ENCODE results near the gene GABARAPL2.

Gene GABARAPL2

DNA sequence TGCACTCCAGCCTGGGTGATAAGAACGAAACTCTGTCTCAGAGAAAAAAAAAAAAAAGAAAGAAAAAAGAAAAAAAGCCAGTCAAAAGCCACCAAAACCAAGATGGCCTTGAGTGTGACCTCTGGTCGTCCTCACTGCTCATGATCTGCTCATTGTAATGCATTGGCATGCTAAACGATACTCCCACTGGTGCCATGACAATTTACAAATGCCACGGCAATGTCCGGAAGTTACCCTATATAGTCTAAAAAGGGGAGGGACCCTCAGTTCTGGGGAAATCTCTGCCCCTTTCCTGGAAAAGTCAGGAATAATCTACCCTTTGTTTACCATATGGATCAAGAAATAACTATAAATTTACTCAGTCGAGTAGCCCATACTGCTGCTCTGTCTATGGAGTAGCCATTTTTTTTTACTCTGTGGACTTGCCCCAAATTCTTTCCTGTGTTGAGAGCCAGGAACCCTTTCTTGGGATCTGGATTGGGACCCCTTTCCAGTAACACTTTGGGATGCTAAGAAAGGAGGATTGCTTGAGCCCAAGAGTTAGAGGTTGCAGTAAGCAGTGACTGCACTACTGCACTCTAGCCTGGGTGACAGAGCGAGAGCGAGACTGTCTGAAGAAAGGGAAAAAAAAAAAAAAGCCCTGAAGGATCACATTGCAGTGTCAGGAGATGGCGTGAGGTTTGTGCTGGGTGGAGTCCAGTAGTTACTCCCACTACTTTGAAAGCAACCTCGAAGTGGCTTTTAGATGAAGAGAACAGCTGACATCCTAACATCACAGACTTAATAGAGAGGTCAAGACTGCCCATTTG lies 6.4 kb upstream of the GABARAPL2 start:
- Mint-ChIP-seq H3K27ac (no peak overlapping the region), H3K4me3 (no peak overlapping the region), H3K4me1 (ENCODE audit: low read depth in 2 of 2) (peaks cover 4 to 8% of the 10 kb centered on the region in 2 donors), H3K9me3 (no peaks in the 10 kb centered on the region), H3K36me3 (ENCODE audit: insufficient read depth) (peaks cover 4% of the 10 kb centered on the region), H3K27me3 (peaks cover 27 to 36% of the 10 kb centered on the region in 2 donors)
- no peak for ATAC-seq (replicated peaks)
- no peak for DNase-seq

DNA sequence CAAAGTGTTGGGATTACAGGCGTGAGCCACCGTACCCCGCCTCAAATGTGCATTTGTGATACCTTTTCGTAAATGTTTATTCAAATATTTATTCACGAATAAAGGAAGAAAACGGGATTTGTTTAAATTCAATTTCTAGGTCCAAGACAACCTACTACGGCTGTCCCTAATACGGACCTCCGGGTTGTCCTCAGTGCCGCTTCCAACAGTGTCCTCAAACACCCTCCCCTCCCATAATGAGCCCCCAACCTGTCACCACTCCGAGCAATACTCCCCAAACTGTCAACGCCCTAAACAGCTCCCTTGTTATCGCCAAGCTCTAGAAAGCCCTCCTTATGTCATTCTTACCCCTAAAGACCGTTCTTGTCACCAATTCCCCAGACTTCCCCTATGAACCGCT lies 539 bp upstream of the GABARAPL2 start:
- Mint-ChIP-seq H3K4me3 (peak overlapping the region; percentile 86 to 89), H3K27ac (peak overlapping the region; percentile 92 to 94), H3K27me3 (peaks cover 19 to 27% of the 10 kb centered on the region in 2 donors), H3K4me1 (ENCODE audit: low read depth in 2 of 2) (peaks cover 20 to 43% of the 10 kb centered on the region in 2 donors), H3K36me3 (ENCODE audit: insufficient read depth) (peaks cover 25% of the 10 kb centered on the region), H3K9me3 (no peaks in the 10 kb centered on the region)
- DNase-seq (no peak), ATAC-seq (replicated peaks) (no peak)

DNA sequence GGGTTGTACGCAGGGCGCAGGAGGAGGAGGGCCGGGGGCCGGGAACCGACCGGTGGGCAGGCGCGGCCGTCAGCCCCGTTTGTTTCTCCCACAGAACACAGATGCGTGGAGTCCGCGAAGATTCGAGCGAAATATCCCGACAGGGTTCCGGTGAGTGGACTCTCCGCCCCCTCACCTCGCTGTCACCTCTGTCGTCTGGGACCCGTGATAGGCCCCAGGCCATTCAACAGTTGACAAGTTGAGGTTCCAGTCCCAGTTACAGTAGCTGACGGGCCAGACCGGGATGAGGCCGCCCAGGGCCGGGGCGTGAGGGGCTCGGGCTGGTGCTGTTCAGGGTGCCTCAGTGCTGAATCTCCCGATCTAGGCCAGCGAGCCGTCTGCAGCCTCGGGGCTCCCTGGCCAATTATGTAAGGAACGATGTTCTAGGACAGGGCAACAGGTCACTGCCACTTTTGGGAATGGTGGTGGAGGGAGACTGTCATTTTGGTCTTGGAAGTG lies 628 bp downstream of the GABARAPL2 start:
- Mint-ChIP-seq H3K9me3 (no peaks in the 10 kb centered on the region), H3K27me3 (peaks cover 19 to 27% of the 10 kb centered on the region in 2 donors), H3K4me3 (peak overlapping the region; percentile 86 to 89), H3K27ac (peak overlapping the region; percentile 92 to 94), H3K4me1 (ENCODE audit: low read depth in 2 of 2) (peaks cover 22 to 43% of the 10 kb centered on the region in 2 donors), H3K36me3 (ENCODE audit: insufficient read depth) (peaks cover 30% of the 10 kb centered on the region)
- peak in 2 of 3 experiments; percentile 18 to 22 for DNase-seq
- peak; percentile 2 for ATAC-seq (replicated peaks)

DNA sequence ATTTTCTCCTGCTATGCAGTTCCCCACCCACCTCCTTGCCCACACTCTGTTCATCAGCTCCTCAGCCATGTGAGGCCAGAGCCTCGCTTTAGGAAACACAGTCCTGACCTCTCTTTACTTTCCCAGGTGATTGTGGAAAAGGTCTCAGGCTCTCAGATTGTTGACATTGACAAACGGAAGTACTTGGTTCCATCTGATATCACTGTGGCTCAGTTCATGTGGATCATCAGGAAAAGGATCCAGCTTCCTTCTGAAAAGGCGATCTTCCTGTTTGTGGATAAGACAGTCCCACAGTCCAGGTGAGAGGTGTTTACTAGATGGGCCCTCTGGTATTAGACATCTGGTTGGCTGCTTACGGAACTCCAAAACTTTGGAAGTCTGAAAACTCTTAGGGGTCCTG lies 1.7 kb downstream of the GABARAPL2 start:
- H3K27ac Mint-ChIP-seq, result peak overlapping the region; percentile 41 to 94
- peaks cover 37% of the 10 kb centered on the region for H3K36me3 Mint-ChIP-seq (ENCODE audit: insufficient read depth)
- peaks cover 25 to 43% of the 10 kb centered on the region in 2 donors for H3K4me1 Mint-ChIP-seq (ENCODE audit: low read depth in 2 of 2)
- DNase-seq, result no peak
- ATAC-seq (replicated peaks), result no peak
- H3K9me3 Mint-ChIP-seq, result no peaks in the 10 kb centered on the region
- H3K27me3 Mint-ChIP-seq, result peaks cover 12 to 17% of the 10 kb centered on the region in 2 donors
- peak overlapping the region; percentile 86 to 89 for H3K4me3 Mint-ChIP-seq

DNA sequence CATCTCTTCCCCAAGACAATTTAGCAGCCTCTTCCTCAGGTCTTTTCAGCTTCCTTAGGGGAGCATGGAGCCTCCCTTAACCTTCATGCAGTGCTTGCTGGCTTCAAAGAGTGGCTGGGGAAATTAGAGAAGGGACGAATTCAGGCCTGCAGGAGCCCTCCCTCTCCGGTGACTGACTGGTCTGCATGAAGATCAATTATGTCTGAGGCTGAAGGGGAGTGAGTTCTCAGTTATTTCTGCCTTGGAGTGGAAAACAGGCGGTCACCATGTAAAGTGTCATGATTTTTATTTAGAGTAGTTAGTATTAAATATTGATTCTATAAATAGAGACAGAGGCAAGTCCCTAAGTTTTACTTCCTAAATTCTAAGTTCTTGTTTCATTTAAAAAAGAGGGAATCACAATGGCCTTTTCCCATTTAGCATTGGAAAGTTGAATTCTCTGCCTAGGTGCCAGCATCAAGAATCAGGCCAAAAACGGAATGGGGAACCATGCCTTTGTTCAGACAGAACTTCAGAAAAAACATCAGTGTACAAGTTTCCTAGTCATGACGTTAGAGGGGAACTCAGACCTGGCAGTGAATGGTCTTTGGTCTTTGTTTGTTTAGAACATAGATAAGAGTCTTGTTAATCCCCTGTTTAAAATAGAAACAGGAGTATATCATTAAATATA lies 4.4 kb downstream of the GABARAPL2 start:
- H3K4me3 Mint-ChIP-seq, result no peak overlapping the region
- no peak for DNase-seq
- H3K27me3 Mint-ChIP-seq, result no peaks in the 10 kb centered on the region
- H3K9me3 Mint-ChIP-seq, result no peaks in the 10 kb centered on the region
- peaks cover 28 to 43% of the 10 kb centered on the region in 2 donors for H3K4me1 Mint-ChIP-seq (ENCODE audit: low read depth in 2 of 2)
- no peak for ATAC-seq (replicated peaks)
- peak overlapping the region in 1 of 2 donors; percentile 56 for H3K27ac Mint-ChIP-seq
- peaks cover 39% of the 10 kb centered on the region for H3K36me3 Mint-ChIP-seq (ENCODE audit: insufficient read depth)

DNA sequence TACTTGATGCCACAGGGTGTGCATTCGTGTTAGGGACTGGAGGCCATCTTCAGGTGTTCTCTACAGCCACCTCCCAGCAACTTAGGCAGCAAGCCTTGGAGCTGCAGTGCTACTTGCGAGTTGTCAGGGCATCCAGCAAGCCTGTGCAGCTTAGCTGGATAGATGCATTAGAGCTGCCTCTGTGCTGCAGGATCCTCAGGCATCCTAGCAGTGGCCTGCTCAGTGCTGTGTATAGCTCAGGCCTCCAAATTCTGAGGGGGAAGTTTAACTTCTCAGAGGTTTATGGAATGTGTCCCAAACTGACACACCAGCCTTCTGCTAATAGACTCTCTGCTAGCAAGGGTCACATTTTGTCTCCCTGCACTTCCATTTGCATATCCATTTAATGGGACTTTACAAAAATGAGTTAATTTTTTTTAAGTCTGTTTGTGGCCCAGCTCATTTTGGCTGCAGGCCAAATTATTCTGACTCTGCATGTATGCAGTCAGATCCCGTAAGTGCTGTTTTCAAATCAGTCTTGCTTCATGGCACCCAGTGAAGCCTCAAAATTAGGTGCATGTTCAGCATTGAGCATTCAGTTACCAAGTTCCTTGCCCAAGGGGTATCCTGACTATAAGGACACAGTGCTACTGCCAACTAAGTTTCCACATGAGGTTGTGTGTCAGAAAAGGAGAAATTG lies 6.8 kb downstream of the GABARAPL2 start:
- no peak overlapping the region for H3K4me3 Mint-ChIP-seq
- H3K27ac Mint-ChIP-seq, result peak overlapping the region in 1 of 2 donors; percentile 58
- no peaks in the 10 kb centered on the region for H3K27me3 Mint-ChIP-seq
- no peaks in the 10 kb centered on the region for H3K9me3 Mint-ChIP-seq
- no peak for ATAC-seq (replicated peaks)
- DNase-seq, result no peak
- peaks cover 47% of the 10 kb centered on the region for H3K36me3 Mint-ChIP-seq (ENCODE audit: insufficient read depth)
- peaks cover 23 to 34% of the 10 kb centered on the region in 2 donors for H3K4me1 Mint-ChIP-seq (ENCODE audit: low read depth in 2 of 2)

DNA sequence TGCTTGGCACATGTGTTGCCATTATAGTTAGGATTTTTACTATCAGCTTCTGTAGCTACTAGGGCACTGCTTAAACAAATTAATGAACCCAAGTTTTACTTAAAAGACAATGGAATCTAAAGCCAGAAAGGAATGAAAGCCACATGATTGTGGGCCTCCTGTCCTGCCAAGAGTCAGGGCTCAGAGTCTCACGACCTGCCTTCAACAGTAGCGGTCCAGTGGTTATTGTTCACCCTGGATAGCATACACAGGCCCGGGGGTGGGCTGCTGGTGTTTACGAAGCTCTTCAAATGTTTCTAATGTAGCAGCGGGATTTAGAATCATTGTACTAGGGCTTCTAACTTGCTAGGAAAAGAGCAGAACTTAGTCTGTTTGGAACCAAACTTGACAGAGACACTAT lies 7.8 kb downstream of the GABARAPL2 start:
- H3K36me3 Mint-ChIP-seq (ENCODE audit: insufficient read depth), result peaks cover 53% of the 10 kb centered on the region
- peaks cover 20 to 30% of the 10 kb centered on the region in 2 donors for H3K4me1 Mint-ChIP-seq (ENCODE audit: low read depth in 2 of 2)
- peak overlapping the region in 1 of 2 donors; percentile 58 for H3K27ac Mint-ChIP-seq
- H3K27me3 Mint-ChIP-seq, result no peaks in the 10 kb centered on the region
- ATAC-seq (replicated peaks) (no peak), DNase-seq (no peak)
- no peak overlapping the region for H3K4me3 Mint-ChIP-seq
- H3K9me3 Mint-ChIP-seq, result no peaks in the 10 kb centered on the region

DNA sequence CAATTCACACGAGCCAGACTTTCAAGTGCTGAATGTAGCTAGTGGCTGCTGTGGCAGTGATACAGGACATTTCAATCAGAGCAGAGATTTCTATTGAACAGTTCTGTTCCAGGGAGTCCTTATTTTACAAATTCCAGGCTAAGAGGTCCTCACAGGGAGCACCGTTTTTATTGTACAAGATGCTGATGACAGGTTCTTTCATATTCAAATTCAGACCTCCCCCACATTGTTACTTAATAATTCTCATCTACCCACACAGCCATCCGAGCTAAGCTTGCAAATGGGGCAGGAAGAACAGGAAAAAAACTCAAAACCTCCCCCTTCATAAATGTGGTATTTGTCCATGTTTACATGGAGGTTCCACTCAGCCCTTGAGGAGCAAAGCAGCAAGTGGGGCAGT lies 9.8 kb downstream of the GABARAPL2 start:
- DNase-seq (no peak), ATAC-seq (replicated peaks) (no peak)
- Mint-ChIP-seq H3K9me3 (no peaks in the 10 kb centered on the region), H3K4me3 (no peak overlapping the region), H3K27ac (peak overlapping the region; percentile 11 to 27), H3K4me1 (ENCODE audit: low read depth in 2 of 2) (peaks cover 15 to 17% of the 10 kb centered on the region in 2 donors), H3K36me3 (ENCODE audit: insufficient read depth) (peaks cover 56% of the 10 kb centered on the region), H3K27me3 (no peaks in the 10 kb centered on the region)

DNA sequence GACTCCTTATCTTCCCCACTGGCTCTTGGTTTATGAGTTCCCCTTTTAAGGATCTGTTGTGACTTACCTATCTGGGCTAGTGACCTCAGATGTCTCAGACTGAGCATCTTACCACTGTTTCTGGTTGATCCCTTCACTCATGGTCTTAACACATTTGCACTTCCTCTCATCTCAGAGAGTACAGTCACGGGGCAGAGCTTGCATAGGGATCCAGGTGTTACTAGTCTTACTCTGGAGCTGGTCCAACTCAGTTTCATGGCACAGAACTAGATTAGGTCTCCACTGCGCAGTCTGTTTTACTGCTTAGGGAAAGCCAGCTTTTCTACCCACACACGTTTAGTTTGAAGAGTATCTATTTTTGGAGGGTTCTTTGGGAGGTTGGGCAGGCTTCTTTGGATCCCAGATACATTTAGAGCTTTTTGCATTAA lies 10.2 kb downstream of the GABARAPL2 start:
- no peak overlapping the region for H3K4me3 Mint-ChIP-seq
- H3K27ac Mint-ChIP-seq, result peak overlapping the region; percentile 11 to 27
- no peaks in the 10 kb centered on the region for H3K27me3 Mint-ChIP-seq
- peaks cover 53% of the 10 kb centered on the region for H3K36me3 Mint-ChIP-seq (ENCODE audit: insufficient read depth)
- no peak for ATAC-seq (replicated peaks)
- peaks cover 14 to 15% of the 10 kb centered on the region in 2 donors for H3K4me1 Mint-ChIP-seq (ENCODE audit: low read depth in 2 of 2)
- no peak for DNase-seq
- no peaks in the 10 kb centered on the region for H3K9me3 Mint-ChIP-seq

DNA sequence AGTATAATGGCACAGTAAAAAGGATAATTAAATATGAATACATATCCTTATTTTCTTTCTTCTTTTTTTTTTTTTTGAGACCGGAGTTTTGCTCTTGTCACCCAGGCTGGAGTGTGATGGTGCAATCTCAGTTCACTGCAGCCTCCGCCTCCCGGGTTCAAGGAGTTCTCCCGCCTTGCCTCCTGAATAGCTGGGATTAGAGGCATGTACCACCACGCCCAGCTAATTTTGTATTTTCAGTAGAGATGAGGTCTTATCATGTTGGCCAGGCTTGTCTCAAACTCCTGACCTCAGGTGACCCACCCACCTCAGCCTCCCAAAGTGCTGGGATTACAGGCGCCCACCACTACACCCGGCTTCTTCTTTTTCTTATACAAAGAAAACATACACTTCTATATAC lies 12.0 kb downstream of the GABARAPL2 start:
- no peak for DNase-seq
- H3K4me3 Mint-ChIP-seq, result no peak overlapping the region
- no peaks in the 10 kb centered on the region for H3K27me3 Mint-ChIP-seq
- no peak for ATAC-seq (replicated peaks)
- peaks cover 50% of the 10 kb centered on the region for H3K36me3 Mint-ChIP-seq (ENCODE audit: insufficient read depth)
- peak overlapping the region; percentile 12 to 44 for H3K27ac Mint-ChIP-seq
- H3K4me1 Mint-ChIP-seq (ENCODE audit: low read depth in 2 of 2), result peaks cover 9 to 15% of the 10 kb centered on the region in 2 donors
- H3K9me3 Mint-ChIP-seq, result no peaks in the 10 kb centered on the region

DNA sequence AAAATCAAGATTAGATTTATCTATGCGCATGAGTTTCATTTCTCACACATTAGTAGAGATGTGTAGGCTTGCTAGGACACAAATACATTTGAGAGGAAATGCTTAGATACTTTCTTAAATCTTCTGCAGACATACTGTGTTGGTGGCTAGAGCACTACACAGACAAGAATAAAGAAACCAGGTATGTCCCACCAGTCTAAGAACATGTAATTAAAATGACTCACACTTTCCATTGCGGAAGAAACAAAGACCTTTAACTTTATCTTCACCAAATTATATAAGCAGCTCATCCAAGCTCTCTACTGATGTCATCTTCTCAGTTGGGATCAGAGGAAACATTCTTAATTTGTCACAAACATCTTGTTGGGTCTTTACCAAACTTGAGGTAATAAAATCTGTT lies 12.5 kb downstream of the GABARAPL2 start:
- no peak overlapping the region for H3K4me3 Mint-ChIP-seq
- no peaks in the 10 kb centered on the region for H3K27me3 Mint-ChIP-seq
- peaks cover 50% of the 10 kb centered on the region for H3K36me3 Mint-ChIP-seq (ENCODE audit: insufficient read depth)
- H3K9me3 Mint-ChIP-seq, result no peaks in the 10 kb centered on the region
- H3K4me1 Mint-ChIP-seq (ENCODE audit: low read depth in 2 of 2), result peaks cover 8 to 15% of the 10 kb centered on the region in 2 donors
- H3K27ac Mint-ChIP-seq, result peak overlapping the region; percentile 44 to 64
- ATAC-seq (replicated peaks), result no peak
- no peak for DNase-seq

DNA sequence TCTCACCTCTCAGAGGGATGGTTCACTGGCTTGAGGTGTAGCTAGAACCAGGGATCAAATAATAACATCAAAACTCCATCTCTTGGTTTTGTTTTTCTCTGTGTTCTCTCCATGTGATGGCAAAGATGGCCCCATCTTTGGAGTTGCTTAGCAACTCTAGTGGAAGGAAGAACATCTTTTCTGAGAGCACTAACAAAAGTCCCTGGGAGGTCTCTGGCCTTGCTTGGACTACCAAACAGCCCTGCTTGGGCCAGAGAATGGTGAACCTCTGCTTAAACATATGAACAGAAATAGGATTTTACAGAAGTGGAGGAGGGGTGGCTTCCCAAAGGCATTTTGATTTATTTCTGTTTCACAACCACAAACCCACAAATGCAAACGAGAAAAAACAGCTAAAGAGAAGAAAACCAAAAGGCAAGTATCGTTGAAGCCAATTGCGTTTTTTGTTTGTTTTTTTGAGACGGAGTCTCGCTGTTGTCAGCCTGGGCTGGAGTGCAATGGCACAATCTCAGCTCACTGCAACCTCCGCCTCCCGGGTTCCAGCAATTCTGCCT lies 13.2 kb downstream of the GABARAPL2 start:
- DNase-seq, result no peak
- Mint-ChIP-seq H3K4me3 (no peak overlapping the region), H3K27me3 (no peaks in the 10 kb centered on the region), H3K9me3 (no peaks in the 10 kb centered on the region), H3K4me1 (ENCODE audit: low read depth in 2 of 2) (peaks cover 5 to 16% of the 10 kb centered on the region in 2 donors), H3K36me3 (ENCODE audit: insufficient read depth) (peaks cover 50% of the 10 kb centered on the region), H3K27ac (peak overlapping the region in 1 of 2 donors; percentile 64)
- no peak for ATAC-seq (replicated peaks)

DNA sequence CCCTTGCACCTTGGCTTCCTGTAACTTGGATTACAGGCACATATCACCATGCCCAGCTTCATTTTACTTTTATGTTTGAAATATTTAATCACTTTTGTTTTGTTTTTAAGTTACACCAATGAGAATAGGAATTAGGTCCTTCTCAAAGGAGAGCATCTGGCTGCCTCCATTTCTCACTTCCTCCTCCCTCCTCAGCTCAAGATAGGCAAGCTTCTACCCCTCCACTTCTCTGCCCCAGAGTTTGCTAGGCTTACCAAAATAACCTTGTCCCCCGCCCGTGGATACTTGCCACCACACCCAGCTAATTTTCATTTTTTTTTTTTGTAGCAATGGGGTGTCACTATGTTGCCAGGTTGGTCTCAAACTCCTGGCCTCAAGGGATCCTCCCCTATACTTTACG lies 17.9 kb downstream of the GABARAPL2 start:
- H3K36me3 Mint-ChIP-seq (ENCODE audit: insufficient read depth), result peaks cover 19% of the 10 kb centered on the region
- no peaks in the 10 kb centered on the region for H3K9me3 Mint-ChIP-seq
- no peak overlapping the region for H3K4me3 Mint-ChIP-seq
- H3K27ac Mint-ChIP-seq, result peak overlapping the region; percentile 19 to 62
- peaks cover 5 to 7% of the 10 kb centered on the region in 2 donors for H3K4me1 Mint-ChIP-seq (ENCODE audit: low read depth in 2 of 2)
- no peaks in the 10 kb centered on the region for H3K27me3 Mint-ChIP-seq
- ATAC-seq (replicated peaks) (no peak), DNase-seq (no peak)

Measured in effector memory CD8-positive, alpha-beta T cell (primary cell).